Measurements from ENCODE around the gene ZIK1. TPM values are rescaled to one million over a fixed set of nuclear protein-coding genes. Genes with fewer than 3 reads are reported as not detected.

Gene ZIK1
- 4.6 and 11.3 TPM in 2 replicates for total RNA-seq (ENCODE audit: low replicate concordance)

DNA sequence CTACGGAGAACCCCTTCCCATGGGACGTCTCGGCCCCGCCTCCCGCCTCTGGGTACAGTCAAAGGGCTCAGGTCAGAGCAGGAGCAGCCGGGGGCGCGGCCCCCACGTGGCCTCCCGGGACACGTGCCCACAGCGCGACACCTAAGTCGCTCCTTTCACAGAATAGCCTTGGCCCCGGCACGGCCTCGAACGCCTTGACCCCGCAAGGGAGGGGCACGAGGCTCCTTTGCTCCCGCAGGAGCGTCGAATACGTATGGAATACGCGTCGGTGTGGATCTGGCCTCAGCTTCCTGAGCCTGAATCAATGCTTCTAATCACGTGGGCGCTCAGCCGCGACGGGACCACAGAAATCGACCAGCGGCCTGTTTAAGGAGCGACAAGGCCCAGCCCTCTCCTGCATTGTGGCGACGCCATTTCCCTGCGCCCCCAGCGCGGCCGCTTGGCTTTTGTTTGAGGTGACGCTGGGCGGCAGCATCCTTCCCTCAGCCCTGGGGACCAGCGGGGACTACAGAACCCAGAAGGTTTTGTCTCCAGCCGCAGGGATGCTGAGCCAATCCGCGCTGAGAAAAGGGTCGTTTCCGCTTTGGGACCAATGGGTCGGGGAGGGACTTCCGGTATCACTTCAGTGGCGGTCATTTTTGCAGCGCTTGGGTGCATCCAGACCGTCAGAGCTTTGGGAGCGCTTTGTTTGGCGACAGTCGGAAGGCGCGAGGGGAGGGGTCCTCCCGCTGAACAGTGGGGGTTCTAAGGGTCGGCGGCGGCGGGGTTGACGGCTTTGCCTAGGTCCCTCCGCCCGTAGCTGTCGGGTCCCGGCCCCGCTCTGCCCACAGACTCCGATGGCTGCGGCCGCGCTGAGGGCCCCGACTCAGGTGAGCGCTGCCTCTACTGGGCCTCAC lies at the start of gene ZIK1:
Gene ZIK1, plus strand, starts transcription at position 625 of the 896 bp plus-strand sequence. Its CDS starts 212 bp downstream, at position 837.

DNA sequence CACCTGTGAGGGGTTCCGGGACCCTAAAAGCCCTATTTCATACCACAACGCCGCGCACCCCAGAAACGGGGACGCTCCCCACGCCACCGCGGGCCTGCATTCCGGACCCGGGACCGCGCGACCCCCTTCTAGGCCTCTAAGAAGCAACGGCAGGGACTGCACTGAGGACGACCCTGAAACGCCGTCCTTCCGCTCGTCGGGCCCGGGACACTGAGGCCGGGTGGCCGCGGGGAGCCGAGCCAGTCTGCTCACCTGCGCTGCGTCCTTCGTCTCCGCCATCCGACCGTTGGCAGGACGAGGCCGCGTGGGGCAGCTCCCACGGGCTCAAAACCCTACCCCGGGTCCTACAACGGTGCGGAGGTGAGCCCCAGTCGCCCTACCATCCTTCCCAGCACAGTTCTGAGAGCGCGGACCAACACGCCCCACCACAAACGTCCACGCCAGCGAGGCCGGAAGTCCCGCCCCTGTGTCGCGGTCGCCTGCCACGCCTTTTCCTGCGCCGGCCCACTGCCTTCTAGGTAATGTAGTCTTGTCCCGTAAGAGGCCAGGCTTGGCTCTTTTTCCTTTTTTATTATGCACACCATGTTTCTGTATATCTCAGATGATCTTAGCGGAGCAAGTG lies 24.4 kb upstream of the ZIK1 start, which contains the start of gene ZNF550:
Gene ZNF550, minus strand, starts transcription at position 460 of the 622 bp plus-strand sequence. Its CDS starts 181 bp downstream, at position 279.

GRCh38 chr19:57578487-57579205 lies 5.3 kb upstream of the ZIK1 start, which contains the start of gene ZNF416:
Gene ZNF416 (minus strand): TSS chr19:57578911. CDS start chr19:57578704, 207 bp downstream.

GRCh38 chr19:57599761-57600383 lies 15.9 kb downstream of the ZIK1 start, which contains the start of gene ZNF530:
Gene ZNF530 (plus strand): TSS chr19:57599885. CDS start chr19:57604346, 4,461 bp downstream.

GRCh38 chr19:57613941-57614743 lies 30.2 kb downstream of the ZIK1 start, which contains the start of gene ZNF134:
Gene ZNF134 (plus strand): TSS chr19:57614242. CDS start chr19:57619469, 5,227 bp downstream.

GRCh38 chr19:57632987-57633831 lies 49.3 kb downstream of the ZIK1 start, which contains the start of gene ZNF211:
Gene ZNF211 (plus strand): TSS chr19:57633168. CDS start chr19:57633347, 179 bp downstream.

Other genes starting within 250 kb of the ZIK1 start
- 9.2 and 10.5 TPM in 2 replicates for gene ZNF304, start 232.9 kb upstream of the ZIK1 start, total RNA-seq (ENCODE audit: low replicate concordance)
- 10.7 and 16.0 TPM in 2 replicates for gene TRAPPC2B, start 220.6 kb upstream of the ZIK1 start, total RNA-seq (ENCODE audit: low replicate concordance)
- 4.3 and 10.6 TPM in 2 replicates for gene ZNF547, start 220.6 kb upstream of the ZIK1 start, total RNA-seq (ENCODE audit: low replicate concordance)
- gene ZNF548, start 194.3 kb upstream of the ZIK1 start, total RNA-seq (ENCODE audit: low replicate concordance) = 19.0 and 23.7 TPM in 2 replicates
- gene ZNF17, start 173.0 kb upstream of the ZIK1 start, total RNA-seq (ENCODE audit: low replicate concordance) = 9.1 and 18.1 TPM in 2 replicates
- gene ZNF749, start 148.8 kb upstream of the ZIK1 start, total RNA-seq (ENCODE audit: low replicate concordance) = 8.2 and 17.4 TPM in 2 replicates
- 0.23 and 0.30 TPM in 2 replicates for gene VN1R1, start 127.0 kb upstream of the ZIK1 start, total RNA-seq (ENCODE audit: low replicate concordance)
- 13.1 and 25.6 TPM in 2 replicates for gene ZNF772, start 106.6 kb upstream of the ZIK1 start, total RNA-seq (ENCODE audit: low replicate concordance)
- gene ZNF419, start 96.4 kb upstream of the ZIK1 start, total RNA-seq (ENCODE audit: low replicate concordance) = 8.2 and 23.2 TPM in 2 replicates
- 9.1 and 27.1 TPM in 2 replicates for gene ZNF773, start 84.2 kb upstream of the ZIK1 start, total RNA-seq (ENCODE audit: low replicate concordance)
- 4.1 and 9.5 TPM in 2 replicates for gene ZNF549, start 56.8 kb upstream of the ZIK1 start, total RNA-seq (ENCODE audit: low replicate concordance)
- 5.0 and 10.6 TPM in 2 replicates for gene ZNF550, start 24.3 kb upstream of the ZIK1 start, total RNA-seq (ENCODE audit: low replicate concordance)
- gene ZNF416, start 5.2 kb upstream of the ZIK1 start, total RNA-seq (ENCODE audit: low replicate concordance) = 4.8 and 6.3 TPM in 2 replicates
- gene ZNF530, start 15.7 kb downstream of the ZIK1 start, total RNA-seq (ENCODE audit: low replicate concordance) = 0.70 and 4.1 TPM in 2 replicates
- gene ZNF134, start 30.1 kb downstream of the ZIK1 start, total RNA-seq (ENCODE audit: low replicate concordance) = 12.3 and 25.0 TPM in 2 replicates
- gene ZNF211, start 49.0 kb downstream of the ZIK1 start, total RNA-seq (ENCODE audit: low replicate concordance) = 10.9 and 13.9 TPM in 2 replicates
- not detected in 2 replicates for gene ZSCAN4, start 84.8 kb downstream of the ZIK1 start, total RNA-seq (ENCODE audit: low replicate concordance)
- gene ZNF551, start 97.8 kb downstream of the ZIK1 start, total RNA-seq (ENCODE audit: low replicate concordance) = 4.0 and 7.0 TPM in 2 replicates
- 4.4 and 4.9 TPM in 2 replicates for gene ZNF154, start 125.1 kb downstream of the ZIK1 start, total RNA-seq (ENCODE audit: low replicate concordance)
- gene ZNF671, start 143.5 kb downstream of the ZIK1 start, total RNA-seq (ENCODE audit: low replicate concordance) = 9.6 and 11.1 TPM in 2 replicates
- gene ZNF776, start 162.7 kb downstream of the ZIK1 start, total RNA-seq (ENCODE audit: low replicate concordance) = 11.8 and 17.5 TPM in 2 replicates
- 12.6 and 15.9 TPM in 2 replicates for gene ZNF586, start 185.5 kb downstream of the ZIK1 start, total RNA-seq (ENCODE audit: low replicate concordance)
- gene ZNF552, start 230.8 kb downstream of the ZIK1 start, total RNA-seq (ENCODE audit: low replicate concordance) = 3.4 and 3.7 TPM in 2 replicates
- 13.1 and 17.8 TPM in 2 replicates for gene ZNF587B, start 246.2 kb downstream of the ZIK1 start, total RNA-seq (ENCODE audit: low replicate concordance)